ENCODE data around the gene SIX2.

- TF ChIP-seq EP300 (IDR thresholded peaks at IDR 0.05; ENCODE audit: borderline replicate concordance in 1 of 2, low read depth in 2 of 2, low read length in 2 of 2) (no peak), KDM5A (IDR thresholded peaks at IDR 0.05; ENCODE audit: low read length) (no peak), EGR1 (IDR thresholded peaks at IDR 0.05; ENCODE audit: borderline replicate concordance, low read depth, low read length) (no peak), CTCF (IDR thresholded peaks at IDR 0.05; ENCODE audit: control extremely low read depth in 1 of 3, insufficient read depth in 1 of 3, low read depth in 1 of 3, low read length in 3 of 3) (no peak), RFX5 (IDR thresholded peaks at IDR 0.05; ENCODE audit: borderline replicate concordance, low read depth, low read length) (no peak), TAF1 (IDR thresholded peaks at IDR 0.05; ENCODE audit: low read depth, low read length) (no peak), POLR2A (IDR thresholded peaks at IDR 0.05; ENCODE audit: control extremely low read depth in 1 of 2, low read depth in 2 of 2, low read length in 2 of 2) (no peak), MAX (IDR thresholded peaks at IDR 0.05) (no peak)
Measured at GRCh38 chr2:44994377-44994776, 14.9 kb downstream of the SIX2 start.
